ENCODE measurements around the gene TGFBRAP1. TPM values are rescaled to one million over a fixed set of nuclear protein-coding genes. Genes with fewer than 3 reads are reported as not detected.

Gene TGFBRAP1
- 25.1 and 25.5 TPM in 2 replicates for total RNA-seq (2014; rRNA removed; shearing (Covaris generic))
- polyA plus RNA-seq (2015; cell fraction: cytosol; rRNA removed): 23.8 and 31.1 TPM in 2 replicates
- polyA plus RNA-seq (2015; cell fraction: nucleus; rRNA removed): 23.5 and 24.9 TPM in 2 replicates

- peak; percentile 26 for DNase-seq (ENCODE audit: low read depth, low spot score)
- in situ Hi-C loops (cut with HindIII; ENCODE audit: low pct_unique_long_range_greater_than_20kb, low sequenced_read_pairs): no loop called here
Observed at GRCh38 chr2:105329561-105330495, at the start of gene TGFBRAP1. TSS of gene TGFBRAP1 (minus strand) at chr2:105329735. CDS start at chr2:105308301, 21,434 bp downstream.

DNA sequence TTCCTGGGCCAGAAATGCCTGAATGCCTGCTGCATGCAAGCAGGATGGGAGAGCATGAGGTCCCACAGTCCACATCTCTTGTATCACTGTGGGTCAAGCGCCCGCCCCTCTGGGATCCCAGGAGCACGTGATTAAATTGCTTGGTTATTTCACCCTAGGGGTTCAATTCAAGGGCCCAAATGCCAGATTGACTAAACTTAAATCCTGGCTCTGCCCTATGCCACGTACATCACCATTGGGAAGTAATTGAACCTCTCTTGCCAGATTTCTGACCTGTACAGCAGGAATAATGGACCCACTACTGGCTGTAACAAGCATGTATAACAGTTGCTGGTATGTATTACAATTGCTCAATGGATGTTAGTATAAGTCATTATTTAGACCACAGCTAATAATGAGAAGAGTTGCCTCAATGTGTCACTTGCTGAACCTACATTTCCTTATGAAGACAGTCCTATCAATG is 49.4 kb upstream of the TGFBRAP1 start:
- in situ Hi-C loops (cut with HindIII; ENCODE audit: low pct_unique_long_range_greater_than_20kb, low sequenced_read_pairs): no loop called here

GRCh38 chr2:105378276-105378840 is 48.8 kb upstream of the TGFBRAP1 start:
- in situ Hi-C loops (cut with HindIII; ENCODE audit: low pct_unique_long_range_greater_than_20kb, low sequenced_read_pairs): no loop called here
- no peak for DNase-seq (ENCODE audit: low read depth, low spot score)

More for the DNA sequence above, 49.4 kb upstream of the TGFBRAP1 start:
- no peak for DNase-seq (ENCODE audit: low read depth, low spot score)

- DNase-seq (ENCODE audit: low read depth, low spot score): peak; percentile 26
- in situ Hi-C loops (cut with HindIII; ENCODE audit: low pct_unique_long_range_greater_than_20kb, low sequenced_read_pairs): no loop called here
Observed at GRCh38 chr2:105377871-105378270, 48.3 kb upstream of the TGFBRAP1 start.

DNA sequence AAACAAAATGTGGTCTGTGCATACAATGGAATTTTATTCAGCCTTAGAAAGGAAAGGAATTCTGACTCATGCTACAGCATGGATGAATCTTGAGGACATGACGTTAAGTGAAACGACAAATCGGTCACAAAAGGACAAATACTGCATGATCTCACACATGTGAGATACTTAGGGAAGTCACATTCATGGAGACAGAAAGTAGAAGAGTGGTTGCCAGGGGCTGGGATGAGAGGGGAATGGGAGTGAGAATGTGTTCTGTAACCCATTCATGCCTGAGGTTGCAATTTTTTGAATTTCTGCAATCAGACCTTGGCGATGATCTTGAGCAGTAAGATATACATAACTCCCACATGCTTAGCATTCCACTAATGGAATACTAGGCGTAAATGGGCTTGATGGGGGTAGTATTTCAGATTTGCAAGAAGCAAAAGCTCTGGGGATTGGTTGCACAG is 47.3 kb upstream of the TGFBRAP1 start:
- in situ Hi-C loops (cut with HindIII; ENCODE audit: low pct_unique_long_range_greater_than_20kb, low sequenced_read_pairs): no loop called here

GRCh38 chr2:105376010-105376409 is 46.5 kb upstream of the TGFBRAP1 start:
- no peak for DNase-seq (ENCODE audit: low read depth, low spot score)
- in situ Hi-C loops (cut with HindIII; ENCODE audit: low pct_unique_long_range_greater_than_20kb, low sequenced_read_pairs): no loop called here

More for the DNA sequence above, 47.3 kb upstream of the TGFBRAP1 start:
- DNase-seq (ENCODE audit: low read depth, low spot score): no peak

- DNase-seq (ENCODE audit: low read depth, low spot score): no peak
- in situ Hi-C loops (cut with HindIII; ENCODE audit: low pct_unique_long_range_greater_than_20kb, low sequenced_read_pairs): no loop called here
Observed at GRCh38 chr2:105375001-105375561, 45.5 kb upstream of the TGFBRAP1 start.

- in situ Hi-C loops (cut with HindIII; ENCODE audit: low pct_unique_long_range_greater_than_20kb, low sequenced_read_pairs): no loop called here
- no peak for DNase-seq (ENCODE audit: low read depth, low spot score)
Observed at GRCh38 chr2:105373895-105374401, 44.4 kb upstream of the TGFBRAP1 start.

DNA sequence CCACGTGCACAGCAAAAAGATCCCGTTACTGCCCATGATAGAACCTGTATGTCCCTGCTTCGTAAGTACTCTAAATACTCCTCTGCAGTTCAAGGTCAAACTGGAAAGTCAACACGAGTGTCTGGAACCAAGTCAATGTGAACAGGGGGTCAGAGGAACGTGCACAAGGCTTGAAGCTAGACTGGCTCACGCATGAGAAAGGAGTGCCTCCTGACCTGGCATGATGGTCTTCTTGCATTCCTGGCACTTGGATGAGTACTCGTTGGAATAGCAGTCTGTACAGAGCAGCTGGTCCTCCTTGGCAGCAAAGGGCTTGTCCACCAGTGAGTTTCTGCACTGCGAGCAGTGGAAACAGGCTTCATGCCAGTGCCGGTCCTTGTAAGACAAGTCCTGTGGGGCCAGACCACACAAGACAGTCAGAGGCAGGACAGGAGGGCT is 43.8 kb upstream of the TGFBRAP1 start:
- in situ Hi-C loops (cut with HindIII; ENCODE audit: low pct_unique_long_range_greater_than_20kb, low sequenced_read_pairs): no loop called here

GRCh38 chr2:105371810-105372209 is 42.3 kb upstream of the TGFBRAP1 start:
- DNase-seq (ENCODE audit: low read depth, low spot score): no peak
- in situ Hi-C loops (cut with HindIII; ENCODE audit: low pct_unique_long_range_greater_than_20kb, low sequenced_read_pairs): no loop called here

More for the DNA sequence above, 43.8 kb upstream of the TGFBRAP1 start:
- no peak for DNase-seq (ENCODE audit: low read depth, low spot score)

- DNase-seq (ENCODE audit: low read depth, low spot score): no peak
- in situ Hi-C loops (cut with HindIII; ENCODE audit: low pct_unique_long_range_greater_than_20kb, low sequenced_read_pairs): no loop called here
Observed at GRCh38 chr2:105371156-105371555, 41.6 kb upstream of the TGFBRAP1 start.

- in situ Hi-C loops (cut with HindIII; ENCODE audit: low pct_unique_long_range_greater_than_20kb, low sequenced_read_pairs): no loop called here
- DNase-seq (ENCODE audit: low read depth, low spot score): peak; percentile 84
Observed at GRCh38 chr2:105369777-105370690, 40.5 kb upstream of the TGFBRAP1 start.

DNA sequence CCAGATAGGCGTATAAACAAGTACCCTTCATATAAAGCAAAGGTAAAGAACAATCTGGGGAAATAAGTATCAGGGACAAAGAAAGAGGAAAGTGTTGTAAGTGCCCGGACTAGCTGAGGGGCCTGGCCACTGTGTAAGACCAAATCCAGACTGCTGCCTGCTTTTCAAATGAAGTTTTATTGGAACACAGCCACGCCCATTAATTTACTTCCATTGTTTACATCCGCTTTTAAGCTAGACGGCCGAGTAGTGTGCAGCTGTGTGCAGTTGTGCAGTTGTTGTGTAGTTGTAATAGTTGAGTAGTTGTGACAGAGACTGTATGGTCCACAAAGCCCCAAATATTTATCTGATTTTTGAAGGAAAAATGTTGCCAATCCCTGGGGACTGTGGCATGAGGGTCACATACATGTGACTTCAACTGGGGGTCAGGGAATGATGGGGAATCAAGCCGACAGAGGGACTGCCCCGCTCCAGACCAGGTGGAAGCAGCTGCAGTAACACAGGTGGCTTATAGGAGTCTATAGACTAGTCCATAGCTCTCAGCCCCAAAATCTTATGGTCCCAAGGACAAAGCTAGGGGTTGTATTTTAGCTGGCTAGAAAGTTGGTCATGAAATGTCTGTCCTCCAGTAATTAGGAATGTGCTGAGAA is 39.3 kb upstream of the TGFBRAP1 start:
- DNase-seq (ENCODE audit: low read depth, low spot score): no peak
- in situ Hi-C loops (cut with HindIII; ENCODE audit: low pct_unique_long_range_greater_than_20kb, low sequenced_read_pairs): no loop called here

GRCh38 chr2:105365206-105365605 is 35.7 kb upstream of the TGFBRAP1 start:
- DNase-seq (ENCODE audit: low read depth, low spot score): no peak

DNA sequence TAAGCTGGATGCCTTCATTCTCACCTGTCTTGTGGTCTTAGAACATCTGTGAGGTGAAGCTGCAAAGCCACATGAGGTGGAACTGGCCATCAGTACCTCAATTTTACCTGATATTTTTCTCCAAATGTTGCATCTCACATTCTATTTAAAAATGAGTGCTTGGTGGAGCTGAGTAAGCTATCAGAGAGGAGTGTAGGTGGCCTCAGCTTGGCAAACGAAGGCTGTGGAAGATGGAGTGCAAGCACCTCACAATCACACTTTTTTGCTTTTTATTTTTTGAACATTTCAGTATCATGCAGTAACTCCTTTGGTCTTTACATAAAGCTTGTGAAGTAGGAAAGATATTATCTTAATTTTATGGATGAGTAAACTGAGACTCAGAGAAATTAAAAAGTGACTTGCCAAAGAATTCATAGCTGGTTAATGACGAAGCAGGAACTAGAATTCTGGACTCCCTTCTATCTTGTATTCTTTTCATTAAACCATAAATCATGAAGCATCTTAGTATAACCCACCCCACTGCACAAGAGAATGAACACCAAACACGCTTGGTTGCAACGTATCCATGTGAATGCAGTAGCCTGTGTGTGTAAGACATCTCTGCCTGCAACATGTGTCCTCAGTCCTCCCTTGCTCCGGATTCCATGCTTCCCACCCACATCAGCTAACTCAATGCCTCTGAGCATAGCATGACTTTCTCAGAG is 35.1 kb upstream of the TGFBRAP1 start:
- no peak for DNase-seq (ENCODE audit: low read depth, low spot score)
- in situ Hi-C loops (cut with HindIII; ENCODE audit: low pct_unique_long_range_greater_than_20kb, low sequenced_read_pairs): no loop called here

More at GRCh38 chr2:105365206-105365605, 35.7 kb upstream of the TGFBRAP1 start:
- in situ Hi-C loops (cut with HindIII; ENCODE audit: low pct_unique_long_range_greater_than_20kb, low sequenced_read_pairs): no loop called here

All from SK-MEL-5 (cell line).